Measurements from ENCODE around the gene LIPN.

GRCh38 chr10:88733215-88733614 is 26.6 kb upstream of the LIPN start:
- TF ChIP-seq SIN3A (conservative IDR thresholded peaks at IDR 0.05 in 1 of 2, IDR thresholded peaks at IDR 0.05 in 1 of 2; ENCODE audit: low read depth in 1 of 2, low read length in 2 of 2): no peak
- no peak for TF ChIP-seq EP300 (IDR thresholded peaks at IDR 0.05; ENCODE audit: borderline replicate concordance in 1 of 2, low read depth in 2 of 2, low read length in 2 of 2)
- TF ChIP-seq MAFK (IDR thresholded peaks at IDR 0.05; ENCODE audit: low read depth, low read length): no peak
- TF ChIP-seq TCF12 (IDR thresholded peaks at IDR 0.05; ENCODE audit: low read depth, low read length): no peak
- no peak for TF ChIP-seq PHF8 (conservative IDR thresholded peaks at IDR 0.05; ENCODE audit: low read depth, low read length)
